ENCODE results near the gene ZNF580. TPM values are rescaled to one million over a fixed set of nuclear protein-coding genes. Genes with fewer than 3 reads are reported as not detected.

The ZNF580 gene
- polyA plus RNA-seq, 3 donors, result 9.7 to 46.5 (median 10.7) TPM

DNA sequence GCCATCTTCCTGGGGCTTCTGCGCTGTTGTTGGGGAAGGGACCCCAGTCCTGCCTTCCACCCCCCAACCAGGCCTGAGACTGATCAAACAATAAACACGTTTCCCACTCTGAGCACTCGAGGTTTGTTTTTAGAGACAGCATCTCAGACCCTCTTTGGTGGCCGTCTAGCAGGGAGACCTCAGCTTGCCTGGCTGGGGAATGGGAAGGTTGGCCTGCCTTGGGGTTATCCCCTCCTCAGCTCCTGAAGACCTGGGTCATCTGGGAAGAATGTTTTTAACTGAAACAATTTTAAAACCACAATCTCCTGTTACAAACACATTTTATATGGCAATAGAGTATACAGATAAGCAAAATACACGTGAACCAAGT is 4.7 kb downstream of the ZNF580 start:
- Mint-ChIP-seq H3K9me3 (peaks cover 0 to 7% (median 3%) of the 10 kb centered on the region in 7 donors), H3K27ac (peak overlapping the region in 2 of 7 donors; percentile 7 to 23), H3K36me3 (peaks cover 10 to 25% of the 10 kb centered on the region in 2 donors), H3K4me3 (no peak overlapping the region), H3K27me3 (ENCODE audit: low read depth in 3 of 3) (peaks cover 8 to 31% (median 19%) of the 10 kb centered on the region in 3 donors), H3K4me1 (peaks cover 57% of the 10 kb centered on the region)
- Histone ChIP-seq H3K79me2 (ENCODE audit: insufficient read depth, low read length) (peaks cover 31% of the 10 kb centered on the region), H3K4me3 (replicated peaks in 1 of 3; ENCODE audit: low read depth in 2 of 3, low read length in 3 of 3) (no peak overlapping the region), H3K27ac (ENCODE audit: low read depth in 1 of 2, low read length in 2 of 2) (no peak overlapping the region), H3K9me3 (replicated peaks in 1 of 2; ENCODE audit: control insufficient read depth in 1 of 2, insufficient read depth in 1 of 2, low read length in 2 of 2) (no peaks in the 10 kb centered on the region), H3K27me3 (ENCODE audit: control insufficient read depth in 2 of 2, insufficient read depth in 2 of 2, low read length in 2 of 2) (peaks cover 0 to 5% of the 10 kb centered on the region in 2 donors), H3K4me1 (ENCODE audit: control insufficient read depth in 1 of 2, insufficient read depth in 2 of 2, low read length in 2 of 2) (peaks cover 56 to 65% of the 10 kb centered on the region in 2 donors), H3K36me3 (replicated peaks in 1 of 2; ENCODE audit: control insufficient read depth in 1 of 2, insufficient read depth in 2 of 2, low read length in 2 of 2) (peaks cover 11 to 13% of the 10 kb centered on the region in 2 donors), H3K9ac (ENCODE audit: insufficient read depth, low read length, poor library complexity, severe bottlenecking) (no peak overlapping the region), H2AFZ (ENCODE audit: insufficient read depth, low read depth, low read length, poor library complexity, severe bottlenecking) (no peak overlapping the region), H3K4me2 (replicated peaks; ENCODE audit: extremely low read depth, low read length, poor library complexity, severe bottlenecking) (no peak overlapping the region), H4K20me1 (ENCODE audit: insufficient read depth, low read length) (peaks cover 10% of the 10 kb centered on the region)
- DNase-seq, result no peak
- TF ChIP-seq, protein P1, sequence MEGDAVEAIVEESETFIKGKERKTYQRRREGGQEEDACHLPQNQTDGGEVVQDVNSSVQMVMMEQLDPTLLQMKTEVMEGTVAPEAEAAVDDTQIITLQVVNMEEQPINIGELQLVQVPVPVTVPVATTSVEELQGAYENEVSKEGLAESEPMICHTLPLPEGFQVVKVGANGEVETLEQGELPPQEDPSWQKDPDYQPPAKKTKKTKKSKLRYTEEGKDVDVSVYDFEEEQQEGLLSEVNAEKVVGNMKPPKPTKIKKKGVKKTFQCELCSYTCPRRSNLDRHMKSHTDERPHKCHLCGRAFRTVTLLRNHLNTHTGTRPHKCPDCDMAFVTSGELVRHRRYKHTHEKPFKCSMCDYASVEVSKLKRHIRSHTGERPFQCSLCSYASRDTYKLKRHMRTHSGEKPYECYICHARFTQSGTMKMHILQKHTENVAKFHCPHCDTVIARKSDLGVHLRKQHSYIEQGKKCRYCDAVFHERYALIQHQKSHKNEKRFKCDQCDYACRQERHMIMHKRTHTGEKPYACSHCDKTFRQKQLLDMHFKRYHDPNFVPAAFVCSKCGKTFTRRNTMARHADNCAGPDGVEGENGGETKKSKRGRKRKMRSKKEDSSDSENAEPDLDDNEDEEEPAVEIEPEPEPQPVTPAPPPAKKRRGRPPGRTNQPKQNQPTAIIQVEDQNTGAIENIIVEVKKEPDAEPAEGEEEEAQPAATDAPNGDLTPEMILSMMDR (IDR thresholded peaks at IDR 0.05), result no peak
- intact Hi-C loops (cut with micrococcal nuclease), result no loop called here
- 100% methylated on average over 2 of the region's 5 CpGs for WGBS (ENCODE audit: insufficient coverage)

DNA sequence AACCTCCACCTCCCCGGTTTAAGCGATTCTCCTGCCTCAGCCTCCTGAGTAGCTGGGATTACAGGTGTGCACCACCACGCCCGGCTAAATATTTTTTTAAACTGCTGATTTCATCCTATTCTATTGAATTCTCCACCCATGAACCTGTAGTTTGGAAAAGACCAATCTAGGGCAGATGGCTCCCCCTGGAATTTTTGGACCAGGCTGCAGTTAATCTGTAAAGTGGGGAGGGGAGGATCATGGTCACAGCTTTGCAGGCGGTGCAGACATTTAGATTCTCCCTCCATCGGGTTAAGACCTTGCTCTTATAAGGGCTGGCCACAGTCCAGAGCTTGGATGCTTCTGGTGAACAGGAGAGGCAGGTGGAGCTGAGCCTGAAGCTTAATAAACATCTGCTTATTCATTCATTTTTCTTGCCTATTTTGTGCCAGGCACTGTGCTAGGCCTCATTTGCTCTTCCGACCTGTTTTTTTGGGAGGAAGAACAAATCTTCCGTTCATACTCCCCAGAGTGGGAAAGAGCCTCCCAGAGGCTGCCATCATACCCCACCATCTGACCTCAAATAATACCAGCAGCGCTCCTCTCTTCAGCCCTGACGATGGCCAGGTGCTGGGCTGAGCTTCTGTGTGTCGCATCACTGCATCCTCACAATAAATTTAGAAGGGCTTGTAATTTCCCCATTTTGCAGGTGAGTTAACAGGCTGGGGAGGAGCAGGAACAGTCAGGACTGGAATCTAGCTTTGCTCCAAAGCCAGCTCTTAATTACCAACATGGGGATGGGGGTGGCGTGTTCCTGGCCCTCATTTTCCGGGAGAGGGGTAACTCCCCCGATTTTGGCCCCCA is 6.3 kb downstream of the ZNF580 start:
- Histone ChIP-seq H3K27me3 (ENCODE audit: control insufficient read depth in 2 of 2, insufficient read depth in 2 of 2, low read length in 2 of 2) (peaks cover 0 to 4% of the 10 kb centered on the region in 2 donors), H2AFZ (ENCODE audit: insufficient read depth, low read depth, low read length, poor library complexity, severe bottlenecking) (peak overlapping the region; percentile 88), H3K27ac (ENCODE audit: low read depth in 1 of 2, low read length in 2 of 2) (no peak overlapping the region), H3K36me3 (replicated peaks in 1 of 2; ENCODE audit: control insufficient read depth in 1 of 2, insufficient read depth in 2 of 2, low read length in 2 of 2) (peaks cover 11 to 13% of the 10 kb centered on the region in 2 donors), H4K20me1 (ENCODE audit: insufficient read depth, low read length) (peaks cover 10% of the 10 kb centered on the region), H3K4me2 (replicated peaks; ENCODE audit: extremely low read depth, low read length, poor library complexity, severe bottlenecking) (peak overlapping the region; percentile 92), H3K9ac (ENCODE audit: insufficient read depth, low read length, poor library complexity, severe bottlenecking) (peak overlapping the region; percentile 65), H3K4me1 (ENCODE audit: control insufficient read depth in 1 of 2, insufficient read depth in 2 of 2, low read length in 2 of 2) (peaks cover 44 to 51% of the 10 kb centered on the region in 2 donors), H3K79me2 (ENCODE audit: insufficient read depth, low read length) (peaks cover 28% of the 10 kb centered on the region), H3K4me3 (replicated peaks in 1 of 3; ENCODE audit: low read depth in 2 of 3, low read length in 3 of 3) (peak overlapping the region; percentile 46 to 83 (median 61)), H3K9me3 (replicated peaks in 1 of 2; ENCODE audit: control insufficient read depth in 1 of 2, insufficient read depth in 1 of 2, low read length in 2 of 2) (no peaks in the 10 kb centered on the region)
- Mint-ChIP-seq H3K4me1 (peaks cover 47% of the 10 kb centered on the region), H3K27ac (peak overlapping the region in 1 of 7 donors; percentile 23), H3K27me3 (ENCODE audit: low read depth in 3 of 3) (peaks cover 7 to 23% (median 15%) of the 10 kb centered on the region in 3 donors), H3K9me3 (peaks cover 0 to 6% (median under 1%) of the 10 kb centered on the region in 7 donors), H3K36me3 (peaks cover 10 to 28% of the 10 kb centered on the region in 2 donors), H3K4me3 (peak overlapping the region; percentile 86 to 91)
- no peak for DNase-seq
- 93% methylated on average over 3 of the region's 14 CpGs for WGBS (ENCODE audit: insufficient coverage)
- TF ChIP-seq, protein P1 (IDR thresholded peaks at IDR 0.05), result no peak
- intact Hi-C loops (cut with micrococcal nuclease), result no loop called here

Data from CD14-positive monocyte (primary cell).